PFSK-1 (cell line): Measurements from ENCODE around the gene DCAF10.

Source experiments
- FOXP2 ChIP-seq: optimal IDR thresholded peaks from 2 replicates; pipeline ENCODE3; 2011; ENCODE audit warnings: borderline replicate concordance, control low read depth, inconsistent platforms; ENCODE audit not compliant: insufficient read depth; ENCODE audit errors: extremely low read length, extremely low read depth
- POLR2AphosphoS5 ChIP-seq: IDR thresholded peaks from 2 replicates; pipeline ENCODE4 v1.6.1; 2012; ENCODE audit warnings: low read depth, mild to moderate bottlenecking, control low read depth, low read length, moderate library complexity
- REST ChIP-seq, 2 experiments: IDR thresholded peaks; 2 replicates each; pipeline versions ENCODE4 v1.6.1 to v1.8.0; 2011 to 2012; ENCODE audit warnings: low read depth in 2 of 2, low read length in 2 of 2, control low read depth in 1 of 2, inconsistent platforms in 1 of 2, mild to moderate bottlenecking in 1 of 2, moderate library complexity in 1 of 2; ENCODE audit not compliant: insufficient read depth in 1 of 2
- SIN3A ChIP-seq: IDR thresholded peaks from 2 replicates; pipeline ENCODE4 v1.6.1; 2012; ENCODE audit warnings: mild to moderate bottlenecking, low read length, moderate library complexity, borderline replicate concordance; ENCODE audit not compliant: insufficient read depth
- TAF1 ChIP-seq: IDR thresholded peaks from 2 replicates; pipeline ENCODE4 v1.6.1; 2012; ENCODE audit warnings: low read length, control low read depth, borderline replicate concordance; ENCODE audit not compliant: insufficient read depth

The DCAF10 gene

GRCh38 chr9:37835821-37836220 lies 35.2 kb downstream of the DCAF10 start:
- TF ChIP-seq FOXP2 = no peak
- no peak for TF ChIP-seq REST (IDR thresholded peaks at IDR 0.05; ENCODE audit: insufficient read depth in 1 of 2, low read depth in 2 of 2, low read length in 2 of 2)
- TF ChIP-seq TAF1 = no peak
- no peak for TF ChIP-seq POLR2AphosphoS5
- no peak for TF ChIP-seq SIN3A

DNA sequence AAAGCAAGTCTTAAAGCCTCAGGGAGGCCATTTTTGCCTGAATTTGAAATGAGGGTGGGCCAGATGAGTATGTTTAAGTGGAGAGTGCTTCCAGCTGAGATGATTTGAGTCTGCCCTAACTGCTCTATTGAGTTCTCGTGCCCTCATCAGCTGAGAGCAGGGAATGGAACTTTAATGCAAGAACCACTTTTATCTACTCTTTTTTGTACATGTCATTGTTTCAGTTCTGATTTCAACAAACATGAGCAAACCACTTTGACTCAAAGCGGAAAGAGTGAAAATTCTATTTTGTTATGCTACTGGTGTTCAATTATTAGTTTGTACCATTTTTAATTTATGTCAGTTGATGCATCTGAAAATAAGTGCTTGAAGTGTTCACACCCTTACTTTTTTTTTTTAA lies 35.8 kb downstream of the DCAF10 start:
- TF ChIP-seq POLR2AphosphoS5 (no peak), SIN3A (no peak), REST (IDR thresholded peaks at IDR 0.05; ENCODE audit: insufficient read depth in 1 of 2, low read depth in 2 of 2, low read length in 2 of 2) (no peak), FOXP2 (no peak), TAF1 (no peak)

- TF ChIP-seq POLR2AphosphoS5 = no peak
- TF ChIP-seq TAF1 = no peak
- TF ChIP-seq SIN3A = no peak
- no peak for TF ChIP-seq REST (IDR thresholded peaks at IDR 0.05; ENCODE audit: insufficient read depth in 1 of 2, low read depth in 2 of 2, low read length in 2 of 2)
- TF ChIP-seq FOXP2 = no peak
These were observed 39.2 kb downstream of the DCAF10 start for GRCh38 chr9:37839496-37840461.

DNA sequence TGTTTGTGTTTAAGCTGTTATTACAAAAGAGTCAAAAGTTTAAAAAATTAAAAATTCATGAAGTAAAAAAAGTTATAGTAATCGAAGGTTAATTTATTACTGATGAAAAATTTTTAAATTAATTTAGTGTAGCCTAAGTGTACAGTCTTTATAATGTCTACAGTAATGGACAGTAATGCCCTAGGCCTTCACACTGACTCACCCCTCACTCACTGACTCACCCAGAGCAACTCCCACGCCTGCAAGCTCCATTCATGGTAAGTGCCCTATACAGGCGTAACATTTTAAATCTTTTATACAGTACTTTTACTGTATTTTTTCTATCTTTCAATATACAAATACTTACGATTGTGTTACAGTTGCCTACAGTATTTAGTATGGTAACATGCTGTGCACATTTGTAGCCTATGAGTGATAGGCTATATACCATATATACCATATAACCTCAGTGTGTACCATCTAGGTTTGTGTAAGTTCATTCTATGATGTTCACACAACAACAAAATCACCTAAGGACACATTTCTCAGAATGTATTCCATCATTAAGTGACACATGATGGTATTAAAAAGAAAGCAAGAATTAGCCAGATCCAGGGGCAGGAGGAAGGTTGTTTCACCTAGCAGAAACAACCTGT lies 40.1 kb downstream of the DCAF10 start:
- TF ChIP-seq REST (IDR thresholded peaks at IDR 0.05; ENCODE audit: insufficient read depth in 1 of 2, low read depth in 2 of 2, low read length in 2 of 2) (no peak), TAF1 (no peak), SIN3A (no peak), FOXP2 (no peak), POLR2AphosphoS5 (no peak)

GRCh38 chr9:37852222-37852621 lies 51.6 kb downstream of the DCAF10 start:
- TF ChIP-seq REST (IDR thresholded peaks at IDR 0.05; ENCODE audit: insufficient read depth in 1 of 2, low read depth in 2 of 2, low read length in 2 of 2) = no peak
- TF ChIP-seq SIN3A = no peak
- TF ChIP-seq POLR2AphosphoS5 = no peak
- no peak for TF ChIP-seq TAF1
- TF ChIP-seq FOXP2 = no peak
